GM10847 (cell line): ENCODE measurements around the gene MYO1D.

Experiments used
- POLR2A ChIP-seq: IDR thresholded peaks from 2 replicates; pipeline ENCODE4 v1.6.1; 2011; ENCODE audit not compliant: insufficient read length; ENCODE audit errors: extremely low read depth

MYO1D gene

DNA sequence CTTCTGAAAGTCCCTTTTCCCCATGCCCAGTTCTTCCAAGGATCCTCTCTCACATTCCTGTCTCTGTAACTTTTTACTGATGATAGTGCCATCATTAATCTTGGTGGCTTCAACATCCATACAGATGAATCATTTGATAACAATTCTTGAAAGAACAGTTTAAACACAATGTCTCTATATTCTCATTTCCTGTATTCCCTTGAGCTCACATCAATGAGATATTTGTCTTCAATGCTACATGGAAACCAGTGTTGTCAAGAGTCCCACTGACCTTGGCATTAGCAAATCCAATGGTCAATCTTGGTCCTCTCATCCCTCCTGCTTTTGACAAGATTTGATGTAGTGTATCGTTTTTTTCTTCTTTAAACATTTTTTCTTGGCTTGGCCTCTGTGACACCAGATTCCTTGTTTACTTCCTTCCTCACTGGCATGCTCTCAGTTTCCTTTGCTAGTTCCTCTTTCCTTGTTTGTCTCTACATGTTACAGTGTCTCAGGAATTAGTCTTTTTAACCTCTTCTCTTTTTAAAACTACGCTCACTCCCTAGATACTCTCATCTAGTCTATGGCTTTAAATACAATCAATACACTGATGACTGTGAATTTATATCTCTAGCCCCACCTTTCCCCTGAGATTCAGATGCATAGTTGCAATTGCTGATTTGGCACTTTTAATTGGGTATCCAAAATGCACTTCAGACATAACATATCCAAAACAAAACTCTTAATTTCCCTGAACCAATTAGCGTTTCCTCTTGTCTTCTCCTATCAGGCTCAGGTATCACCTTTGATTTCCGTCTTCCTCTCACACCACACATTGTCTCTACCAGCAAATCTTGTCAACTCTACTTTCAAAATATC, 134.0 kb downstream of the MYO1D start:
- no peak for TF ChIP-seq POLR2A

DNA sequence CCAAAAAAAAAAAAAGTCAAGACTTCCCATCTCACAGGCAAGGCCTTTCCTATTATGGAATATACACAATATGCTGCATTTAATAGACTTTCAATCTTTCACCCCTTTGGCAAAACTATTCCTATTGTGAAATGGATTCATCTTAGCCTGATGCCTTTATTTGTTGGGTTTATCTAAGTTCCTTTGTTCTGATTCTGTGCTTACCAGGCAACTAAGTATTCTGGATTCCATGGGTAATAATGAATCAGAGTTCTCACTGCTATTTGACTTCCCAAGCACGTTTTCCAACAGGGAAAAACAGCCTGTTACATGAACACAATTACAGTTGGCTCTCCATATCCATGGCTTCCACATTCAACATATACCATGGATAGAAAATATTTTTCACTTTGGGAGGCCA, 135.5 kb downstream of the MYO1D start:
- no peak for TF ChIP-seq POLR2A

DNA sequence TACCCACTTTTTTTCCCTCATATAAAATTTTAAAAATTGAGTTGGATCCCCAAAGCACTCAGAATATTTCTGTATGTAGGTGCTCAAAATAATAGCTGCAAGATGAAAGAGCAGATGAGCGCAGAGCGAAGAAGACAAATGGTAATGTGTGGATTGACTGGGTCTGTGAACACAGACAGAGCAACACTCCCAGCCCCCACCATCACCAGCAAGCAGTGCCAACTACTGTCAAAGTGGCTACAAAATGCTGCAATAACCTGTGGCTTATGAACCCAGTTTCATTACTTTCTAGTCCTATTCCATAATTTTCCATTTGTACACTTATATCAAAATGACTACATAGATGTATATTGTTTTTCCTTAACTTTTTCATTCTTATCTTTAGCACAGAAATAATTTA, 137.2 kb downstream of the MYO1D start:
- TF ChIP-seq POLR2A, result no peak

DNA sequence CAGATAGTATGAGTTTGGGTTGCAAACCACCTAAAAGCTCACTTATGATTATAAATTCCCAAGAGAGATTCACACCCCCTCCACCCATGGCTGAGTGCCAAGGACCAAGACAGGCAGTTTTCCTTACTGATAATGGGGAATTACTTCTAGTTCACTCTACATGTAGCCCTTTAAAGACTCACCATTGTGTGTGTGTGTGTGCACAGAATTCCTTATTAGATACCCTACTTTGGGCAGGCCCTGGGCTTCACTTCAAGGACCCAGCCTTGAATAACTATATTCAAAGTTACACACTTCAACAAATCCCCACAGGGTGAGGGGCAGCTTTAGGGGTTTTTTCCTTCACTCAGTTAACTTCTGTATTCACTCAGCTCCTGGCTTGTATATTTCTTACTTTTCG, 143.5 kb downstream of the MYO1D start:
- TF ChIP-seq POLR2A, result no peak

DNA sequence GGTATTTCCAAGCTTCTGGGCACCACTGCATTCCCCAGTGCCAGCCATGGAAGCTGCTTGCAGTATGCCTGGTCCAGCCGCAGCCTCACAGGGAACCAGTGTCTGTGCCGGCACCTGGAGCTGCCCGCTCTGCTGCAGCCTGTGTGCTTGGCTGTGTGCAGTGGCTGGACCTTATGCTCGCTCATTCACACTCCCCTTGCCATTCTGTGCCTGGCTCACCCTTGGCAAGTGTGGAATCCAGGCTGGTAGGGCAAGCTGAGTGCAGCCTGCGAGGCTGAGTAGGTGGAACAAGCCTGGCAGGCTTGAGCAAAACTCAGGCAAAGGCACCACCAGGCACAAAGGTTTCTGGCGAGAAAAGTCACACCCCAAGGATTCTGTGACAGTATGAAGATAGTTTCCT, 144.0 kb downstream of the MYO1D start:
- no peak for TF ChIP-seq POLR2A

DNA sequence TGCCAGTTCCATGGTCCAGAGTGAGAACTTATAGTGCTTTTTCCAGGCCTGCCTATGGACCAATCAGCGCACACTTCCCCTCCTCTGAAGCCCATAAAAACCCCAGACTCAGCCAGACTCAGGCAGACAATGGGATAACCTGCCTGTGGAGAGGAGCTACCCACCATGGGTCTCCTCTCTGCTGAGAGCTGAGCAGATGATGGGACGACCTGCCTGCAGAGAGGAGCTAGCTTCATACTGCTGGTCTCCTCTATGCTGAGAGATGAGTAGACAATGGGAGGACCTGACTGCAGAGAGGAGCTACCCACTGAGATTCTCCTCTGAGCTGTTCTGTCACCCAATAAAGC, 144.7 kb downstream of the MYO1D start:
- no peak for TF ChIP-seq POLR2A

DNA sequence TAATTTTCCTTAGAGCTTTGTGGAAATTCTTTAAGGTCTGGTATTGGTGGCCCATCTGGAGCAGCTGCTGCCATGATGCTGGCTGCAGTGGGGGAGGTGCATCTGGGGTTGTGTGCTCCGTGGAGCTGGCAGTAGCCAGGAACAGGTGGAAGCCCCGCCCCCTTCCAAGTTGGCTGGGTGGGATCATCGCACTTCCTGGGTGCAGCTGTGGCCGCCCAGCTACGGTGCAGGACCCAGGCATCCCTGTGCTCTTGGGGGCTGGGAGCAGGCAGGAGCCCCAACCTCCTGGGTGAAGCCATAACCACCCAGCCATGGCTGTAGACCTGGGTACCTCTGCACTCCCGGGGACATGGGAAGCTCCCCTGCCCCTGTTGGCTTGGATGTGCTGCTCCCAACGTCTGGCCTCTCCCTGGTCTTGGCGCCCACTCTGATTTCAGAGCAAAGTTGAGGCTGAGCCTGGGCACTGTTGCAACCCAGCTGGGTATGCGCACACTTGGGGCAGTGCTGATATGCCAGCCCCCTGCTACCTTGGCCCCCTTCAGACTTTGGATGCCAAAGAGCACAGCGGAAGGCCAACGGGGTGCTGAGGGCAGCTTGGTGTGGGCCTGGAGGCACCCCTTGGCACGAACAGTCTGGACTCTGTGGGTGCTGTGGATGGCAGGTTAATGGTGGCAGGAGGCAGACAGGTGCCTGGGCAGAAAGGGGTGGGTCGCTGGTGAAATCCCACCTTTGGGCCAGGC, 145.2 kb downstream of the MYO1D start:
- TF ChIP-seq POLR2A, result no peak

DNA sequence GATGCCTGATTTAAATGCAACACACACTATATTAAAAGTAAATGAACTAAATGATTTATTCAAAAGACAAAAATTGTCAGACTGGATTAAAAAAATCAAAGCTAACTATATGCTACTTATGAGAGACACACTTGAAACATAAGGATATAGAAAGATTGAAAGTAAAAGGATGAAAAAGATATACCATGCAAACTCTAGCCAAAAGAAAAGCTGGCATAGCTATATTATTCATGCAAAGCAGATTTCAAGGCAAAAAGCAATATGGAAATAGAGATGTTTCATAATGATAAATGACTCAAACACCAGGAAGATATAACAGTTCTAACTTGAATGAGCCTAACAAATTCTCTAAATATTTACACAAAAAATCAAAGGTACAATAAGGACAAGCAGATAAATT, 149.2 kb downstream of the MYO1D start:
- TF ChIP-seq POLR2A, result no peak

DNA sequence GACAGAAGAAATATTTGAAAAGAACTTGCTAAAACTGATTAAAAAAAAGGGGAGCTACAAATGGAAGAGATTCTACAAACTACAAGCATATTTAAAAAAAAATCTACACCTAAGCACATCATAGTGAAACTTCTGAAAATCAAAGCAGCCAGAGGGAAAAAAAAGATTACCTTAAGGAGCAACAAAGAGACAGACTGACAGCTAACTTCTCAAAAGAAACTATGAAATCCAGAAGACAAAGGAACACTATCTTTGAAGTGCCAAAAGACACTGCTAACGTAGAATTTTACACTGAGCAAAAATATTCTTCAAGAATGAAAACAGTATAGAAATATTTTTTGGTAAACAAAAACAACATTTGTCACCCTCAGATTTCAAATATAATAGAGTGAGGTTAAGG, 151.2 kb downstream of the MYO1D start:
- TF ChIP-seq POLR2A, result no peak

DNA sequence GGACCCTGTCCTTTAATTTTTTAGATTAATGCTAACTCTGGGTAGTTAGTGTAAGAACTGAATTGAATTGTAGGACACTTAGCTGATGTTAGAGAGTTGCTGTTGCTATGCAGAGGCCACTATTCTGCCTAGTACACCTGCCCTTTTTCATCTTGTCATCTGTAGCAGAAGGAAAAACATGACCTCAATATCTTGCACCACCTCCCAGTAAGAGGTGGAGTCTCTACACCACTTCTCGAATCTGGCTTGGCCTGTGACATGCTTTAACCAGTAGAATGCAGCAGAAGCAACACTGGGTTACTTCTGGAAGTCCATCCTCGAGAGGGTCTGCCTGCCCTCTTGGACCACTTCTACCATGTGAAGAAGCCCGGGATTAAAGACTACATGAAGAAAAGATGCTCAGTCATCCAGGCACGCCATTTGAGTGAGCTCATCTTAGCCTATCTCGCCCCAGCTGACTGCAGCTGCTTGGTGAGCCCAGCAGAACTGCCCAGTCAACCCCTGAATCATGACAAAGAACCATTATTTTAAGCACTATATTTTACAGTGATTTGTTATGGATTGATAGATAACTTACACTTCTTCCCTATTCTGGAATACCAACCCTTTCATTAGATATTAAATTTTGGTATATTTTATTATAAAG, 153.5 kb downstream of the MYO1D start:
- no peak for TF ChIP-seq POLR2A

DNA sequence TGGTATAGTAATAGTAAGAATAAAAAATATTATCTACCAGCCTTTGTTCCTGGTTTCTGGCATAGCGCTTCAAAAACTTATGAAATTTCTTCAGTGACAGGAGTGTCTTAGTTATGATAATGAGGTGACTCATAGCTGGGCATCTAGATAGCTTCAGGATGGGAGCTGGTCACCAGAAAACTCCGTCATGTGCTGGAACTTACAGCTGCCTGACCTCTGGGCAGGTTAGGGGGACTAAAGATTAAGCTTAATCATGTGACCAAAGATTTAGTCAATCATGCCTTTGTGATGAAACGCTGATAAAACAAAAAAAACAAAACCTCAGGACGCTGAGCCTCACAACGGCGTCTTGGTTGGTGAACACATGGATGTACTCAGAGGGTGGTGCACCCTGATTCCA, 154.2 kb downstream of the MYO1D start:
- TF ChIP-seq POLR2A, result no peak

DNA sequence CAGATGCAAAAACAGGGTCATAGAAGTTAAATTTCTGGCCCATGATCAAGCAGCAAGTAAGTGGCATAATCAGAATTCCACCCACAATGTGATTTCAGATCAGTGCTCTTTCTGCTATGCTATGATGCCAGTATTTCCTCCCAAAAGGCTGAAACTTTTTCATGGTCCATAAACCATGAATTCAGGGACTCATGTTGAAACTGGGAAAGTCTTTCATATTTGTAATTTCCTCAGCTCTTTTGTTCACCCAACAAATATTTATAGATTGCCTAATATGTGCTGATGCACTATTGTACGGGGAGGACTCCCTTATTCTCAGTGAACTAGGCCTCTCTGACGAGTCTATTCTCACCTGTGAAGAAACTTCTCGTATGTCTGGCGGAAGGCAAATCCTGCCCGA, 156.3 kb downstream of the MYO1D start:
- TF ChIP-seq POLR2A, result no peak

DNA sequence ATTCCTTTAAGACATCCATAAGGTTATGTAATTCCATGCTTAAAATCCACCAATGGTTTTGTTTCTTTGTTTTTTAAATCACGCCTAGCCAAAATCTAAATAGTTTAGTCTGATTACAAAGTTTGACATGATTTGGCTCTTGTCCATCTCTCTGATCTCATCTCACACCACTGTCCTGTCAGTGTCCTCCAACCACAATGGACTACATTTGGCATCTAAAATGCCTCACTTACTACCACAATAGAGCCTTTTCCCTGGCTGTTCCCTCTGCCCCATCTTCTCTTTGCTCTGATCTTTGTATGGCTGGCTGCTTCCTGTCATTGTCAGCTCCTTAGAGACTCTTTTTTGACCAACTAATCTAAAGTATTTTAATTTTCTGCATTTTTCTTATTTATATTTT, 157.2 kb downstream of the MYO1D start:
- TF ChIP-seq POLR2A, result no peak

DNA sequence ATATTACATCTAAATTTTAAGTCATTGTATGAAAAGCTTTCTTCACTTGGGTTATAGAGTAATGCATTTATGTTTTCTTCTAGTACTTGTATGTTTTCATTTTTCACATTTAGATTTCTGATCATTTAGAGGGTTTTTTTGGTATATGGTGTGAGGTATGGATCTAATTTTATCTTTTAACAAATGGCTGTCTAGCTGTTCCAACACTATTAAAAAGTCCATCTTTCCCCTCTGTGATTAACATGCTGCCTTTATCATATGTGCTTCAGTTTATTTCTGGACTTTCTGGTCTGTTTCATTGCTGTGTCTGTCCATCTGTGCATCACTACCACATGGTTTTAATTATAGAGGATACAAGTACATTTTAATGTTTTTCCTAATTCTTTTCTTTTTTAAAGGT, 163.8 kb downstream of the MYO1D start:
- TF ChIP-seq POLR2A, result no peak

DNA sequence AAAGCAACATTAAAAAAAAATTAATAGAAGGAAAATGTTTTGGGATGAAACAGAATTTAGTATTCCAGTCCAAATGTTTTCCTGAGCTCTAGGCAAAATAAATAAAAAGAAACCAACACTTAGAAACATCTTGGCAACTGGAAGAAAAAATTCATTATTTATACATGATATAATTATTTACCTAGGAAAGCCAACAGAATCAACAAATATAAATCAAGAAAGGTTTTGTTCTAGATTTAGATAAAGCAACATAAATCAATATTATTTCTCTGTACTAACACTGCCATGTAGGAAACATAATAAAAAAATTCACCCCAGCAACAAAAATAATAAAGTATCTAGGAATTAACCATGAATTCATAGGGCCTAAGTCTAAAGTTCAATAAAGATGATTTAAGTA, 167.4 kb downstream of the MYO1D start:
- no peak for TF ChIP-seq POLR2A

DNA sequence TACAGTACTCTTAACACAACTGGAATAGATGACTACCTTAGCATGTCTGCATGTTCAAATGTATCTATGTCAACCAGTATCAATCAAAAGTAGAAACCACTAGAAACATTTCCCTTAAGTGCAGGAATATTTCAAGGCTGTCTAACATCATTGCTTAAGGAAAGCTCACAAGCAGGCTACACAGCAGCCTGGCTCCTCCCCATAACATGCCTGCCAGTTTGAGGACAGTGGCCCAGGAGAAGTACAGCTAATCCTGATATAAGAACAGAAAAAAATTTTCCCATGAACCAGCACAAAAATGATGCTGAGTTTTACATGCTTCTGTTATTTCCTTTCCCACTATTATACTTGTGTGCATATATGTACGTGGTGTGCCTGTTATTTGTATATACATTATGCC, 175.1 kb downstream of the MYO1D start:
- no peak for TF ChIP-seq POLR2A

DNA sequence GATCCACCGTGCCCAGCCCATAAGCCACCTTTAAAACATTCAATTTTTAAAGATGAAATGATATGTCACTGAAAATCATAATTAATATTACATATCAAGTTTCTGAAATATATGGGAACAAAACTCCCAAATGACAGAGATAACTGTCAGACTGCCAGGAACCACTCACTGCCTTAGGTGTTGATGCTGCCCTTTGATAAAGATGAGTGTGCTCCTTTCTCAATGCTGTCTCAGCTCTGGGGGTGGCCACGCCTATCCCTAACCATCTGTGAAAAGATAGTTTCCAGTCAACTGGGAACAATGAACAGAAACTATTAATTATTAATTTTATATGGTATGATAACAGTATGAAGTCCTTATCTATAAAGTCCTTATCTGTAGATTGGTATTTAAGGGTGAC, 177.7 kb downstream of the MYO1D start:
- TF ChIP-seq POLR2A, result no peak
